H1 (cell line): Measurements from ENCODE around the gene CENPP. TPM values are rescaled to one million over a fixed set of nuclear protein-coding genes. Genes with fewer than 3 reads are reported as not detected.

ENCODE experiments used
- CTCF ChIA-PET: fragments of 300-600 bp; sonication (Branson Sonifier 250); formaldehyde crosslinking; loops from one replicate; lab custom pipeline; 2021; ENCODE audit not compliant: partially characterized antibody; lab: Charles Lee
- POLR2A ChIA-PET: fragments of 300-600 bp; sonication (Branson Sonifier 250); formaldehyde crosslinking; loops from one replicate; lab custom pipeline; 2021; ENCODE audit warnings: inconsistent platforms; ENCODE audit not compliant: partially characterized antibody; lab: Charles Lee
- DNase-seq, 2 experiments: peaks; one replicate each; pipeline versions ENCODE4 v3.0.0 to v3.0.0-alpha.2; 2010 to 2022; ENCODE audit warnings: low spot score in 2 of 2, low read depth in 1 of 2, mixed read lengths in 1 of 2
- FAIRE-seq: peaks from 2 replicates; lab custom pipeline; 2011; peaks lifted over from hg19 to GRCh38; lab: Jason Lieb, UNC
- H2AFZ ChIP-seq: 2 replicates; pipeline ENCODE4 v1.8.1; 2012; ENCODE audit warnings: low read length, inconsistent platforms
- H2AK5ac ChIP-seq: 2 replicates; pipeline ENCODE4 v1.6.1; 2013; ENCODE audit warnings: low read depth, low read length
- H2BK120ac ChIP-seq: replicated peaks from 2 replicates; pipeline ENCODE3; 2013; ENCODE audit warnings: low read depth, low read length, inconsistent platforms
- H2BK12ac ChIP-seq: 2 replicates; pipeline ENCODE4 v1.6.1; 2013; ENCODE audit warnings: low read depth, low read length
- H2BK15ac ChIP-seq: 2 replicates; pipeline ENCODE4 v1.6.1; 2013; ENCODE audit warnings: low read length
- H2BK20ac ChIP-seq: 2 replicates; pipeline ENCODE4 v1.6.1; 2013; ENCODE audit warnings: low read length
- H2BK5ac ChIP-seq: 2 replicates; pipeline ENCODE4 v1.6.1; 2013; ENCODE audit warnings: low read depth, low read length
- H3K14ac ChIP-seq: 2 replicates; pipeline ENCODE4 v1.6.1; 2013; ENCODE audit warnings: inconsistent platforms; ENCODE audit not compliant: insufficient read length
- H3K18ac ChIP-seq: 2 replicates; pipeline ENCODE4 v1.6.1; 2013; ENCODE audit warnings: low read length; ENCODE audit errors: extremely low read depth
- H3K23ac ChIP-seq: 2 replicates; pipeline ENCODE4 v1.6.1; 2013; ENCODE audit warnings: inconsistent platforms; ENCODE audit not compliant: insufficient read length
- H3K23me2 ChIP-seq: 2 replicates; pipeline ENCODE4 v1.6.1; 2013; ENCODE audit warnings: low read depth, low read length
- H3K27ac ChIP-seq: 2 replicates; pipeline ENCODE4 v1.6.1; 2011; ENCODE audit warnings: low read depth, low read length, inconsistent platforms
- H3K27me3 ChIP-seq, 4 experiments: replicated peaks in 1 of 4; 1 replicate in 1 of 4; 2 replicates in 3 of 4; pipeline versions ENCODE4 v1.6.1 to v1.8.1; 2011 to 2013; ENCODE audit warnings: low read length in 3 of 4, mild to moderate bottlenecking in 3 of 4, inconsistent platforms in 2 of 4, mixed read lengths in 2 of 4, moderate library complexity in 1 of 4; ENCODE audit not compliant: control insufficient read depth in 3 of 4, insufficient read depth in 3 of 4; ENCODE audit errors: extremely low read depth in 1 of 4
- H3K36me3 ChIP-seq, 4 experiments: 2 replicates each; pipeline versions ENCODE4 v1.6.1 to v1.8.1; 2011 to 2013; ENCODE audit warnings: mild to moderate bottlenecking in 4 of 4, low read length in 3 of 4, moderate library complexity in 2 of 4, control low read depth in 1 of 4, inconsistent platforms in 1 of 4; ENCODE audit not compliant: insufficient read depth in 4 of 4, control insufficient read depth in 2 of 4
- H3K4ac ChIP-seq: replicated peaks from 2 replicates; pipeline ENCODE3; 2013; ENCODE audit warnings: low read length, low read depth, mixed read lengths, inconsistent platforms; ENCODE audit not compliant: insufficient read length
- H3K4me1 ChIP-seq, 4 experiments: replicated peaks in 1 of 4; 1 replicate in 1 of 4; 2 replicates in 3 of 4; pipeline versions ENCODE4 v1.6.1 to v1.8.1; 2011 to 2013; ENCODE audit warnings: low read length in 3 of 4, inconsistent platforms in 2 of 4, mixed read lengths in 1 of 4; ENCODE audit not compliant: insufficient read depth in 4 of 4, control insufficient read depth in 3 of 4
- H3K4me2 ChIP-seq, 2 experiments: 2 replicates each; pipeline versions ENCODE4 v1.6.1 to v1.8.1; 2011 to 2013; ENCODE audit warnings: low read depth in 2 of 2, low read length in 2 of 2, control low read depth in 1 of 2, inconsistent platforms in 1 of 2, mild to moderate bottlenecking in 1 of 2; ENCODE audit not compliant: insufficient read depth in 1 of 2
- H3K4me3 ChIP-seq, 4 experiments: fragments of 200-600, 300-600 bp in 1 of 4; sonication (generic), shearing (Covaris generic), sonication (Bioruptor Twin) in 1 of 4; 2 replicates each; pipeline versions ENCODE4 v1.5.1 to v1.8.1; 2011 to 2016; ENCODE audit warnings: low read length in 4 of 4, low read depth in 3 of 4, control low read depth in 2 of 4, inconsistent platforms in 2 of 4, mild to moderate bottlenecking in 2 of 4, mixed read lengths in 1 of 4, moderate library complexity in 1 of 4; ENCODE audit not compliant: insufficient read depth in 2 of 4; ENCODE audit errors: extremely low read depth in 1 of 4
- H3K56ac ChIP-seq: replicated peaks from 2 replicates; pipeline ENCODE3; 2013; ENCODE audit warnings: low read depth, mild to moderate bottlenecking, mixed read lengths, low read length, inconsistent platforms; ENCODE audit not compliant: insufficient read length
- H3K79me1 ChIP-seq: 2 replicates; pipeline ENCODE4 v1.6.1; 2013; ENCODE audit warnings: low read depth, low read length, control low read depth
- H3K79me2 ChIP-seq, 2 experiments: 2 replicates each; pipeline versions ENCODE4 v1.6.1 to v1.8.1; 2012 to 2013; ENCODE audit warnings: low read length in 2 of 2, mild to moderate bottlenecking in 2 of 2, inconsistent platforms in 1 of 2; ENCODE audit not compliant: insufficient read depth in 2 of 2, control insufficient read depth in 1 of 2
- H3K9ac ChIP-seq, 4 experiments: replicated peaks in 1 of 4; 1 replicate in 1 of 4; 2 replicates in 3 of 4; pipeline versions ENCODE4 v1.6.1 to v1.8.1; 2011 to 2013; ENCODE audit warnings: low read depth in 3 of 4, low read length in 3 of 4, control low read depth in 2 of 4, mild to moderate bottlenecking in 2 of 4, moderate library complexity in 2 of 4, inconsistent platforms in 1 of 4; ENCODE audit errors: extremely low read depth in 1 of 4
- H3K9me3 ChIP-seq, 2 experiments: 2 replicates each; pipeline versions ENCODE4 v1.6.1 to v1.8.1; 2012 to 2013; ENCODE audit warnings: mild to moderate bottlenecking in 2 of 2, moderate library complexity in 2 of 2, control low read depth in 1 of 2, inconsistent platforms in 1 of 2, low read depth in 1 of 2, low read length in 1 of 2, mixed read lengths in 1 of 2; ENCODE audit not compliant: insufficient read depth in 2 of 2
- H4K20me1 ChIP-seq, 2 experiments: replicated peaks in 1 of 2; 2 replicates each; pipeline versions ENCODE3 to v1.8.1; 2011 to 2013; ENCODE audit warnings: inconsistent platforms in 2 of 2, low read length in 2 of 2, mild to moderate bottlenecking in 1 of 2; ENCODE audit not compliant: insufficient read depth in 2 of 2, control insufficient read depth in 1 of 2
- H4K5ac ChIP-seq: 2 replicates; pipeline ENCODE4 v1.6.1; 2013; ENCODE audit warnings: low read length, low read depth, mixed read lengths, inconsistent platforms; ENCODE audit not compliant: insufficient read length
- H4K8ac ChIP-seq: 2 replicates; pipeline ENCODE4 v1.8.0; 2013; ENCODE audit warnings: mild to moderate bottlenecking, moderate library complexity, low read length, inconsistent platforms; ENCODE audit not compliant: insufficient read depth; ENCODE audit errors: extremely low read depth
- H4K91ac ChIP-seq: replicated peaks from 2 replicates; pipeline ENCODE3; 2013; ENCODE audit warnings: low read length, mixed read lengths, inconsistent platforms; ENCODE audit not compliant: insufficient read length
- CBX8 ChIP-seq: fragments of 300-800, 300-1000 bp; sonication (generic); IDR thresholded peaks from 2 replicates; pipeline ENCODE4 v1.7.1; 2016; ENCODE audit warnings: low read depth, low read length, borderline replicate concordance
- CREB1 ChIP-seq: IDR thresholded peaks from 2 replicates; pipeline ENCODE4 v1.6.1; 2012; ENCODE audit warnings: inconsistent platforms
- CTBP2 ChIP-seq: IDR thresholded peaks from 2 replicates; pipeline ENCODE4 v1.7.0; 2011; ENCODE audit warnings: borderline replicate concordance, mild to moderate bottlenecking, moderate library complexity, mixed read lengths, low read length; ENCODE audit not compliant: insufficient read depth, insufficient read length
- GABPA ChIP-seq: IDR thresholded peaks from 2 replicates; pipeline ENCODE4 v1.6.1; 2011; ENCODE audit warnings: mild to moderate bottlenecking, low read length, moderate library complexity, borderline replicate concordance; ENCODE audit not compliant: insufficient read depth
- JUN ChIP-seq: IDR thresholded peaks from 2 replicates; pipeline ENCODE4 v1.6.1; 2011; ENCODE audit warnings: low read depth, mild to moderate bottlenecking, improper control_type of control experiment, low read length
- JUND ChIP-seq: IDR thresholded peaks from 2 replicates; pipeline ENCODE4 v1.6.1; 2011; ENCODE audit warnings: mild to moderate bottlenecking, improper control_type of control experiment, low read length
- PHF8 ChIP-seq: fragments of 200-600 bp; sonication (generic); conservative IDR thresholded peaks from 2 replicates; pipeline ENCODE4 v1.7.1; 2012; ENCODE audit warnings: low read depth, mild to moderate bottlenecking, inconsistent platforms, low read length, moderate library complexity
- POLR2A ChIP-seq, 2 experiments: IDR thresholded peaks; 1 replicate in 1 of 2; 2 replicates in 1 of 2; pipeline ENCODE4 v1.6.1; 2011; ENCODE audit warnings: low read depth in 2 of 2, low read length in 2 of 2, mild to moderate bottlenecking in 2 of 2; ENCODE audit errors: control extremely low read depth in 1 of 2
- POLR2AphosphoS5 ChIP-seq: IDR thresholded peaks from 2 replicates; pipeline ENCODE4 v1.6.1; 2011; ENCODE audit warnings: low read depth, low read length
- RBBP5 ChIP-seq: IDR thresholded peaks from 2 replicates; pipeline ENCODE4 v1.7.1; 2012; ENCODE audit warnings: low read depth, mild to moderate bottlenecking, inconsistent platforms, low read length, moderate library complexity, borderline replicate concordance
- SIN3A ChIP-seq, 2 experiments: IDR thresholded peaks in 1 of 2; conservative IDR thresholded peaks in 1 of 2; 2 replicates each; pipeline ENCODE4 v1.6.1; 2011 to 2012; ENCODE audit warnings: low read length in 2 of 2, improper control_type of control experiment in 1 of 2, low read depth in 1 of 2, mild to moderate bottlenecking in 1 of 2
- SIX5 ChIP-seq: IDR thresholded peaks from 2 replicates; pipeline ENCODE4 v1.6.1; 2011; ENCODE audit warnings: mild to moderate bottlenecking, low read depth, low read length
- SP2 ChIP-seq: IDR thresholded peaks from 2 replicates; pipeline ENCODE4 v1.6.1; 2012; ENCODE audit warnings: mild to moderate bottlenecking, low read length, inconsistent platforms
- TAF1 ChIP-seq: IDR thresholded peaks from 2 replicates; pipeline ENCODE4 v1.6.1; 2011; ENCODE audit warnings: mild to moderate bottlenecking, low read depth, low read length
- TCF12 ChIP-seq: IDR thresholded peaks from 2 replicates; pipeline ENCODE4 v1.6.1; 2011; ENCODE audit warnings: low read depth, mild to moderate bottlenecking, low read length
- ZNF274 ChIP-seq: IDR thresholded peaks from 2 replicates; pipeline ENCODE4 v1.7.0; 2012; ENCODE audit warnings: low read length, borderline replicate concordance; ENCODE audit errors: extremely low read depth
- WGBS, 2 experiments: shearing (Covaris generic) in 1 of 2; methylation state at CpG; one replicate each; pipeline versions ENCODE4 v1.1.6 to v1.1.7; 2013 to 2015; ENCODE audit warnings: low lambda C conversion rate in 2 of 2, mixed read lengths in 2 of 2, inconsistent platforms in 1 of 2, low coverage in 1 of 2, missing lambda C conversion rate in 1 of 2; ENCODE audit not compliant: insufficient replicate concordance in 2 of 2, insufficient coverage in 1 of 2, insufficient read length in 1 of 2; ENCODE audit errors: extremely low coverage in 1 of 2, missing lambda C conversion rate in 1 of 2; 5-methylcytosine and 5-hydroxymethylcytosine counted together
- polyA plus RNA-seq, 7 experiments: library from polyadenylated mRNA; depleted of rRNA in 3 of 7; stranded (reverse) in 5 of 7; unstranded in 2 of 7; fragments of >200 nt in 5 of 7; fragments of 200-250 nt in 2 of 7; gene quantifications; 1 replicate in 5 of 7; 2 replicates in 1 of 7; 4 replicates in 1 of 7; pipeline versions ENCODE4 v1.2.1 to v1.2.3, GENCODE V29; 2011 to 2013; ENCODE audit warnings: missing spikeins in 2 of 7, mixed read lengths in 2 of 7
- total RNA-seq: library from RNA; stranded (reverse); fragmentation: NEBNext Ultra II Directional; extraction: Animal tissue kit (Norgen Biotek cat#: 25700); gene quantifications from 2 replicates; pipeline ENCODE4 v1.2.1, GENCODE V29; 2021

Gene CENPP
- total and polyA plus RNA-seq, 2 of the 8 experiments (the other 6 are each of a cell fraction or from before 2014, with no cell fraction given) = 2.7 to 10.8 TPM

- peaks cover 15 to 67% (median 46%) of the 10 kb centered on the region in 4 experiments for H3K36me3 ChIP-seq
- POLR2A ChIA-PET = interaction anchor here (0.8 to 2.1 kb wide), 4 partner anchors 9 to 32 kb away, joined by 3 to 5 read pairs (median 4); partner anchors contain the start of gene CENPP
- TF ChIP-seq TAF1 (no peak), GABPA (no peak), CREB1 (no peak), TCF12 (no peak), PHF8 (no peak), JUND (no peak), CBX8 (no peak), JUN (no peak), CTBP2 (no peak), POLR2AphosphoS5 (no peak), RBBP5 (no peak), SIN3A (conservative IDR thresholded peaks at IDR 0.05 in 1 of 2, IDR thresholded peaks at IDR 0.05 in 1 of 2; ENCODE audit: low read depth in 1 of 2, low read length in 2 of 2) (no peak), SIX5 (no peak), SP2 (no peak), POLR2A (IDR thresholded peaks at IDR 0.05; ENCODE audit: control extremely low read depth in 1 of 2, low read depth in 2 of 2, low read length in 2 of 2) (no peak), ZNF274 (no peak)
Observed at GRCh38 chr9:92299116-92299515, 26.6 kb upstream of the CENPP start.

More at GRCh38 chr9:92299116-92299515, 26.6 kb upstream of the CENPP start:
- H3K79me2 ChIP-seq = no peaks in the 10 kb centered on the region
- H2BK12ac ChIP-seq = no peak overlapping the region
- no peak overlapping the region for H2BK120ac ChIP-seq
- H2AFZ ChIP-seq = no peak overlapping the region
- no peak overlapping the region for H3K4ac ChIP-seq
- H3K14ac ChIP-seq = no peak overlapping the region
- 0 out of 2 replicates have a peak, but pooled peaks cover 3% of the 10 kb centered on the region for H3K79me1 ChIP-seq
- FAIRE-seq = no peak
- H3K4me3 ChIP-seq = no peak overlapping the region
- peaks cover 2% of the 10 kb centered on the region; the same call in 1 of the 2 replicates for H3K23me2 ChIP-seq
- H4K5ac ChIP-seq = no peak overlapping the region
- 77% methylated on average over 1 of the region's 1 CpG; no CpG with 5 or more reads in 1 of the 2 experiments for WGBS, 2 experiments
- no peak overlapping the region for H2AK5ac ChIP-seq
- no peak overlapping the region for H3K56ac ChIP-seq
- no peaks in the 10 kb centered on the region for H3K27me3 ChIP-seq
- no peak overlapping the region for H4K8ac ChIP-seq
- CTCF ChIA-PET = no interaction called here
- H3K9me3 ChIP-seq = no peaks in the 10 kb centered on the region
- H4K91ac ChIP-seq = no peak overlapping the region
- no peak overlapping the region for H3K18ac ChIP-seq
- no peak overlapping the region for H3K23ac ChIP-seq
- H3K27ac ChIP-seq = no peak overlapping the region
- H2BK20ac ChIP-seq = no peak overlapping the region
- no peak overlapping the region for H2BK15ac ChIP-seq
- H3K4me1 ChIP-seq = peaks cover 0 to 2% (median 0%) of the 10 kb centered on the region in 4 experiments; a peak in 1 of 7 replicates
- H3K4me2 ChIP-seq = no peak overlapping the region
- no peak for DNase-seq
- no peak overlapping the region for H3K9ac ChIP-seq
- H4K20me1 ChIP-seq = no peaks in the 10 kb centered on the region
- no peak overlapping the region for H2BK5ac ChIP-seq
